Measurements from ENCODE around the gene KCNMB2. TPM values are rescaled to one million over a fixed set of nuclear protein-coding genes. Genes with fewer than 3 reads are reported as not detected.

The KCNMB2 gene
- polyA plus RNA-seq, 1 experiment = not detected

DNA sequence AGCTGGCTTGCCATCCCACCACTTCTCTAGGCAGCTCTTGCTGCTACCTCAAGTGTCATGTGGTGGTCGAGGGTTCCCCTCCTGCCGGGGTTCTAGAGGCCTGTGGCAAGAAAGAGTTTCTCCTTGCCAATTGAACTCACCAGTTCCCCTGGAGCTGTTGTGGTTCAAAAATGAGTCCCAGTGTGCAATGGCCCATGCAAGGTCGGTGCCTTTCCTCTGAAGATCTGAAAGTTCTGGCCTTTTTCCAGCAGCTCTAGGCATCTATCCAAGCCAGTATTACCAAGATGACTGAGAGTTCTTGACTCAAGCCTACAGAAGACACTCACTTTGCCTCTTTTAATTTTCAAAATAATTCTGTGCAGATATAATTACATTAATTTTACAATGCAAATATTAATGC is 163.6 kb downstream of the KCNMB2 start:
- TF ChIP-seq, protein P1, sequence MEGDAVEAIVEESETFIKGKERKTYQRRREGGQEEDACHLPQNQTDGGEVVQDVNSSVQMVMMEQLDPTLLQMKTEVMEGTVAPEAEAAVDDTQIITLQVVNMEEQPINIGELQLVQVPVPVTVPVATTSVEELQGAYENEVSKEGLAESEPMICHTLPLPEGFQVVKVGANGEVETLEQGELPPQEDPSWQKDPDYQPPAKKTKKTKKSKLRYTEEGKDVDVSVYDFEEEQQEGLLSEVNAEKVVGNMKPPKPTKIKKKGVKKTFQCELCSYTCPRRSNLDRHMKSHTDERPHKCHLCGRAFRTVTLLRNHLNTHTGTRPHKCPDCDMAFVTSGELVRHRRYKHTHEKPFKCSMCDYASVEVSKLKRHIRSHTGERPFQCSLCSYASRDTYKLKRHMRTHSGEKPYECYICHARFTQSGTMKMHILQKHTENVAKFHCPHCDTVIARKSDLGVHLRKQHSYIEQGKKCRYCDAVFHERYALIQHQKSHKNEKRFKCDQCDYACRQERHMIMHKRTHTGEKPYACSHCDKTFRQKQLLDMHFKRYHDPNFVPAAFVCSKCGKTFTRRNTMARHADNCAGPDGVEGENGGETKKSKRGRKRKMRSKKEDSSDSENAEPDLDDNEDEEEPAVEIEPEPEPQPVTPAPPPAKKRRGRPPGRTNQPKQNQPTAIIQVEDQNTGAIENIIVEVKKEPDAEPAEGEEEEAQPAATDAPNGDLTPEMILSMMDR (IDR thresholded peaks at IDR 0.05; ENCODE audit: insufficient read depth, low read depth, low read length) = no peak
- DNase-seq (ENCODE audit: low read depth) = no peak
- no peaks in the 10 kb centered on the region for H3K36me3 ChIP-seq (ENCODE audit: control insufficient read depth, insufficient read depth, low read length)
- CTCF ChIA-PET = no interaction called here
- H3K27me3 ChIP-seq (ENCODE audit: control insufficient read depth, insufficient read depth, low read length) = no peaks in the 10 kb centered on the region
- no peak overlapping the region for H3K4me3 ChIP-seq (ENCODE audit: low read depth, low read length)
- POLR2A ChIA-PET = no interaction called here

DNA sequence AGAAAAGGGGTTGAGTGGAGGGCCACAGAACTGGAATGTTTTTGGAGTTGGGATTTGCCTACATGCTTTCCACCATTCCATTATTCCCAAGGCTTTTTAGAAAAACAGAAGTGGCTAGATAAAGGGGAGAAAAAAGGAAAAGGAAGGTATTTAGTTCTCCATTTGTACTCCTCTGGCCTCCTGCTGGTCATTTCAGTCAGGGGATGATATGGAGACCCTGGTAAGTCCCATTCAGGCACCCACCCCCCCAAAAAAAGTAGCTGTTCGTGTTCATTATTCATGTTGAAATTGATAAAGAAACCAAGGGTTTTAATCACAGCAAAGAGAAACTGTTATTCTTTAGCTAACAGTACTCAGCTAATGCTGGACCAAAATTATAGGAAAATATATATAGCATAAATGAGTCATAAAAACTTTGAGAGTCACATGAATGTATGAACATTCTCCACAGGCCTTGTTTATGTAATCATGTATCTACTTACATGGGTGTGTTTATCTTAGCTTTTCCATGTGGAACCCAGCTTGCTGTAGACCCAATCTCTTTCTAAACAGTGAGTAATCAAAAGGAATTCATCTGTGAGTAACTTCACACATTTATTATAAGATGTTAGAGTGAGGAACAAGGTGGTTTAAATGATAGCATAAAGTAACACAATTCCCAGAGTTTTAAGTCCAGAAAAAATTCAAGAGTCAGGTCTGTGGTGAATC is 167.2 kb downstream of the KCNMB2 start:
- no peaks in the 10 kb centered on the region for H3K36me3 ChIP-seq (ENCODE audit: control insufficient read depth, insufficient read depth, low read length)
- POLR2A ChIA-PET = no interaction called here
- no peaks in the 10 kb centered on the region for H3K27me3 ChIP-seq (ENCODE audit: control insufficient read depth, insufficient read depth, low read length)
- CTCF ChIA-PET = no interaction called here
- H3K4me3 ChIP-seq (ENCODE audit: low read depth, low read length) = no peak overlapping the region
- TF ChIP-seq, protein P1 (IDR thresholded peaks at IDR 0.05; ENCODE audit: insufficient read depth, low read depth, low read length) = no peak
- DNase-seq (ENCODE audit: low read depth) = peak; percentile 78

DNA sequence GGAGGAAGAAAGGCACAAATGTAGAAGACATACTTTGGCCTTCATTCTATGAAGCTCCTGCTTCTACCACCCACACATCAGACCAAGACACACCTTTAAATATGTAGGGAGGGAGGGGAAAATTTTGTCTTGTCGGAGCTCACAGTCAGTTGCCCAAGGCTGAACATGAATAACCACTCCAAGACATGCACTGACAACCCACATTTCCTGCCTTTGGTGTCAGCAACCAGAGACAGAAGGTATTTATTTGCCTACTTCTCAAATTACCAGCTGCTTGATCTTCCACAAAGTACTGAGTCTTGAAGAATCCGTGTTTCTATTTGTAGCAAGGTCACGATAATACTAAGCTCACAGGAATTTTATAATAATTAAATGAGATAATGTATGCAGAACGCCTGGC is 169.7 kb downstream of the KCNMB2 start:
- TF ChIP-seq, protein P1 (IDR thresholded peaks at IDR 0.05; ENCODE audit: insufficient read depth, low read depth, low read length) = no peak
- Histone ChIP-seq H3K4me3 (ENCODE audit: low read depth, low read length) (no peak overlapping the region), H3K36me3 (ENCODE audit: control insufficient read depth, insufficient read depth, low read length) (no peaks in the 10 kb centered on the region), H3K27me3 (ENCODE audit: control insufficient read depth, insufficient read depth, low read length) (no peaks in the 10 kb centered on the region)
- ChIA-PET CTCF (no interaction called here), POLR2A (no interaction called here)
- DNase-seq (ENCODE audit: low read depth) = peak; percentile 78

DNA sequence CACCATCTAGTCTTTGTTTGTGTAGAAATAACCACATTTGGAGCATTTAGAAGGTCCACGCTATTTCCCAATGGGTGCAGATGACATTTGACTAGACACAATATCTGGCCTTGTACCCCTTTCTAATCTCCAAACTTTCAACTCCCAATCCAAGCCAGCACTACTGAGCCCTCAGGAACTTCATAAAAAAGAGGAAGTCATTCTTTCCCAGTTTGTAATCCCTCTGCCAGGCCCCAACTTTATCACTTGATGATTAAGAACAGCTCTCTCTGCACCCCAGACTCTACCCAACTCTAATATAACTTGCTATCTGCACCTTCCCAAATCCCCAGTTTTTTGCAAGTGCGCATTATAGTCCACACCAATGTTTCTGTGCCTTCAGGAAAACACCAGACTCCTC is 170.2 kb downstream of the KCNMB2 start:
- H3K27me3 ChIP-seq (ENCODE audit: control insufficient read depth, insufficient read depth, low read length) = no peaks in the 10 kb centered on the region
- H3K36me3 ChIP-seq (ENCODE audit: control insufficient read depth, insufficient read depth, low read length) = no peaks in the 10 kb centered on the region
- CTCF ChIA-PET = no interaction called here
- POLR2A ChIA-PET = no interaction called here
- DNase-seq (ENCODE audit: low read depth) = no peak
- TF ChIP-seq, protein P1 (IDR thresholded peaks at IDR 0.05; ENCODE audit: insufficient read depth, low read depth, low read length) = no peak
- H3K4me3 ChIP-seq (ENCODE audit: low read depth, low read length) = no peak overlapping the region

DNA sequence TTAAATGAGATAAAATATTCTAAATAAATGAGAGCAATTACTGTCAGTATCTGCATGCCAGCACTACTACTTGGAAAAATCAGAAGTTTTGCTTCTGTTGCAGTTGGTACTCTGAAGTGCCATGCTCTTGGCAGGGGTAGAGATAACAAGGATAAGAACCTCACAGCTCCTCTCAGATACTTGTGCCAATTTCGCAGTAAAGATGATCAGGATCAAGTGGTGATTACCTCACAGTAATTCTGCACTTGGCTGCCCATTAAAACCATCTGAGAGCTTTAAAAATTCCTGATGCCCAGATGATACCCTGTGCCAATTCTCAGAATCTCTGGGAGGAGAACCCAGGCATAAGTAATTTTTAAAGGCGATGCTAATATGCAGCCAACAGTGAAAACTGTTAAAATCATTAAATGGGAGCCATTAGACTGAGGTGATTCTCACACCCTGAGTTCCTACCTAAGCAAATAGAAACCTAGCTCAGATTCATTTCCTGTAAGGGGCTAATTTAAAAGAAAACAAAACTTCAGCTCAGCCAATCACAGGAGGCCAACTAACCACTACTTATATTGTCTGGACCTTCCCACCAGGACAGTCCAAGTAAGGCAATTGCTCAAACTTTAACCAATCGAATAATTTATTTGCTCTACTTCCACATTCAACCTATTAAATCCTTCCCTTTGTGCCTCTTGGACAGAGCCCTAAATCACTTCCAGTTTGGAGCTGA is 171.2 kb downstream of the KCNMB2 start:
- POLR2A ChIA-PET = no interaction called here
- Histone ChIP-seq H3K36me3 (ENCODE audit: control insufficient read depth, insufficient read depth, low read length) (no peaks in the 10 kb centered on the region), H3K27me3 (ENCODE audit: control insufficient read depth, insufficient read depth, low read length) (no peaks in the 10 kb centered on the region), H3K4me3 (ENCODE audit: low read depth, low read length) (no peak overlapping the region)
- TF ChIP-seq, protein P1 (IDR thresholded peaks at IDR 0.05; ENCODE audit: insufficient read depth, low read depth, low read length) = no peak
- CTCF ChIA-PET = interaction anchor here (0.7 to 1.0 kb wide), 2 partner anchors 244 to 260 kb away, joined by 4 read pairs; no protein-coding TSS in a partner anchor
- no peak for DNase-seq (ENCODE audit: low read depth)
